ENCODE measurements around the gene PRDM2.

The PRDM2 gene

DNA sequence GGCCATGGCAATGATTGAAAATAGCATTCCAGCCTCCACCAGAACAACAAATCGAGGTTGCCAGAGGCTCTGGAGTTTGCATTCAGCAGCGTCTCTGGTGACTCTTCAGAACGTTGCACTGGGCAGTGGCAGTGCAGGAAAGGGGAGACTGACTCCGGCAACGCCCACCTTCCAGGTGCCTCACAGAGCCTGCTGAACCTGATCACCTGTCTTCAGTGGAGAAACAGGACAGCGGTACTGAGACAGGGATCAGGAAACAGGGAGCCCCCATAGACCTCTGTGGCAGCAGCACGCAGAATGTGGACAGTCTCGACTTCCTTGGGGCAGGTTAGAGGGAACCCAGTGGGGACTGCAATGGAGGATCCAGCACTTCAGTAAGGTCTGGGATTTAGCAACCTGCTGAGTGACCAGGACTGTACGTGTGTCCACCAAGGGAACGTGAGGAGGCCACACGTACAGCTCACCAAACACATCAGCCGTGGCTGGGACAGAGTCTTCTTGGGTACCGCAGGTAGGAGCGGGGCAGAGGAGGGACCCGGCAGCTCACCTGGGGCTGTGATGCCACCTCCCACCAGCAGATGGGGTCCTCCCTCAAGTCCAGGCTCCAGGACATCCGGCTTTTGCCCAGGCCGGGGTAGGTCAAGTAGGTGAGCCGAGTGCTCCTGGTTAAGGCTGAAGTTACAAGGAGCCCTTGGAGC is 128.6 kb downstream of the PRDM2 start:
- peaks cover 0 to under 1% of the 10 kb centered on the region in 2 experiments; a peak in 1 of 3 replicates for H3K36me3 ChIP-seq (ENCODE audit: control insufficient read depth in 2 of 2, insufficient read depth in 1 of 2, low read length in 2 of 2)
- H3K4me1 ChIP-seq (ENCODE audit: control insufficient read depth, insufficient read depth, low read length): no peaks in the 10 kb centered on the region
- POLR2A ChIA-PET: no interaction called here
- peak overlapping the region; percentile 4; the same call in 1 of the 2 replicates for H3K4me3 ChIP-seq (ENCODE audit: low read depth, low read length)
- CTCF ChIA-PET: interaction anchor here (0.6 to 2.5 kb wide), 12 partner anchors 14 to 1571 kb away, joined by 3 to 14 read pairs (median 4); no protein-coding TSS in a partner anchor
- no peaks in the 10 kb centered on the region for H3K9me3 ChIP-seq (ENCODE audit: control insufficient read depth, insufficient read depth, low read depth, low read length)
- no peak overlapping the region for H3K27ac ChIP-seq (ENCODE audit: extremely low read depth, low read depth, low read length)
- TF ChIP-seq, protein P1, sequence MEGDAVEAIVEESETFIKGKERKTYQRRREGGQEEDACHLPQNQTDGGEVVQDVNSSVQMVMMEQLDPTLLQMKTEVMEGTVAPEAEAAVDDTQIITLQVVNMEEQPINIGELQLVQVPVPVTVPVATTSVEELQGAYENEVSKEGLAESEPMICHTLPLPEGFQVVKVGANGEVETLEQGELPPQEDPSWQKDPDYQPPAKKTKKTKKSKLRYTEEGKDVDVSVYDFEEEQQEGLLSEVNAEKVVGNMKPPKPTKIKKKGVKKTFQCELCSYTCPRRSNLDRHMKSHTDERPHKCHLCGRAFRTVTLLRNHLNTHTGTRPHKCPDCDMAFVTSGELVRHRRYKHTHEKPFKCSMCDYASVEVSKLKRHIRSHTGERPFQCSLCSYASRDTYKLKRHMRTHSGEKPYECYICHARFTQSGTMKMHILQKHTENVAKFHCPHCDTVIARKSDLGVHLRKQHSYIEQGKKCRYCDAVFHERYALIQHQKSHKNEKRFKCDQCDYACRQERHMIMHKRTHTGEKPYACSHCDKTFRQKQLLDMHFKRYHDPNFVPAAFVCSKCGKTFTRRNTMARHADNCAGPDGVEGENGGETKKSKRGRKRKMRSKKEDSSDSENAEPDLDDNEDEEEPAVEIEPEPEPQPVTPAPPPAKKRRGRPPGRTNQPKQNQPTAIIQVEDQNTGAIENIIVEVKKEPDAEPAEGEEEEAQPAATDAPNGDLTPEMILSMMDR (tag by site-specific recombination; IDR thresholded peaks at IDR 0.05): peak; percentile 52; the same call in 1 of the 2 replicates
- no peak for TF ChIP-seq SCRT1 (tag by site-specific recombination; IDR thresholded peaks at IDR 0.05; ENCODE audit: borderline replicate concordance)

DNA sequence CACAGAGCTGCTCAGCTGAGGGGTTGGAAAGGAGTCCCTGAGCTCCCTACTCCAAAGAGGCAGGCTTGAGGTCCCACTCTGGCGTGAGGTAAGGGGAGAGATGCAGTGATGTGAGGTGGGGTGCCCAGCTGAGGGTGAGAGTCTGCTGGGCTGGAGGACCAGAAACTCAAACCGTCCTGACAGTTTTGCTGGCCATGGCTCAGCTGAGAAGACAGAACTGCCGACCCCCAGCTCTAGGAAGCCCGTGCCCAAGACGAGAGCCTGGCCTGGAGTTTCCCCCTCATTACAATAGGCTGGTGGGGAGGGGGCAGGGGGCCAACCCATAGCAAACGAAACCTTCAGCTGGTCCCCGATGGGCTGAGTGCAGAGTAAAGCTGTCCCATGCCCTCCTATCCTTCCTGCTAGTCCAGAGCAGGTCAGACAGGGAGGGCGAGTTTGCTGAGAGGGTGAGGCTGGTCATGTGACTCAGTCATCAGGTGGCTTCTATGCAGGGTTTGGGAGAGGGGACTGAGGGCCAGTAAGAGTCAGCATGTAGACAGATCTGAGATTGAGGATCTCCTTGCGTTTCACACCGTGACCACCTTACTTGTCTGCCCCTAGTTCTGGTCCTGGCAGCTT is 129.3 kb downstream of the PRDM2 start:
- no peaks in the 10 kb centered on the region for H3K36me3 ChIP-seq (ENCODE audit: control insufficient read depth in 2 of 2, insufficient read depth in 1 of 2, low read length in 2 of 2)
- H3K4me1 ChIP-seq (ENCODE audit: control insufficient read depth, insufficient read depth, low read length): no peaks in the 10 kb centered on the region
- no peak overlapping the region for H3K27ac ChIP-seq (ENCODE audit: extremely low read depth, low read depth, low read length)
- no peaks in the 10 kb centered on the region for H3K9me3 ChIP-seq (ENCODE audit: control insufficient read depth, insufficient read depth, low read depth, low read length)
- POLR2A ChIA-PET: no interaction called here
- peak overlapping the region; percentile 4; the same call in 1 of the 2 replicates for H3K4me3 ChIP-seq (ENCODE audit: low read depth, low read length)
- TF ChIP-seq YY2 (tag by site-specific recombination; IDR thresholded peaks at IDR 0.05) (no peak), ZNF549 (tag by site-specific recombination; IDR thresholded peaks at IDR 0.05) (no peak), SCRT2 (tag by site-specific recombination; IDR thresholded peaks at IDR 0.05) (no peak)
- TF ChIP-seq, protein P2, sequence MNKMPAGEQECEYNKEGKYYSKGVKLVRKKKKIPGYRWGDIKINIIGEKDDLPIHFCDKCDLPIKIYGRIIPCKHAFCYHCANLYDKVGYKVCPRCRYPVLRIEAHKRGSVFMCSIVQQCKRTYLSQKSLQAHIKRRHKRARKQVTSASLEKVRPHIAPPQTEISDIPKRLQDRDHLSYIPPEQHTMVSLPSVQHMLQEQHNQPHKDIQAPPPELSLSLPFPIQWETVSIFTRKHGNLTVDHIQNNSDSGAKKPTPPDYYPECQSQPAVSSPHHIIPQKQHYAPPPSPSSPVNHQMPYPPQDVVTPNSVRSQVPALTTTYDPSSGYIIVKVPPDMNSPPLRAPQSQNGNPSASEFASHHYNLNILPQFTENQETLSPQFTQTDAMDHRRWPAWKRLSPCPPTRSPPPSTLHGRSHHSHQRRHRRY (tag by site-specific recombination; IDR thresholded peaks at IDR 0.05): no peak
- CTCF ChIA-PET: interaction anchor here (0.6 to 2.5 kb wide), 14 partner anchors 13 to 1570 kb away, joined by 3 to 14 read pairs (median 3); no protein-coding TSS in a partner anchor

DNA sequence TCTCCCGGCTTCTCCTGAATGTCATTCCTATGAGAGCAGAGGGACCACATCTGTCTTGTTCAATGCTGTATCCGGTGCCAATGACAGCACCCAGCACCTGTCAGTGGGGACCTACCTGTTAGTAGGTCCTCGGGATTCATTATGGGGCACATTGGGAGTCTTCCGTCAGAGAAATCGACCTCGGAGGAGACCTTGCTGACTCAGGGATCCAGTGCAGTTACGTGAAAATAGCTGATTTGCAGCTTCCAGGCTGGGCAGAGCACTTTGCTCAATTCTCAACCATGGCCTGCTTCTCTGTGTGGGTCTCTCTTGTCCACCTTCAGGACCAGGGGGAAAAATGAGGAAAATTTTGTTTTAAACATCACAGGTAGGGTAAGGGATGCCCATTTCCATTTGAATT is 130.2 kb downstream of the PRDM2 start:
- CTCF ChIA-PET: interaction anchor here (0.6 to 2.5 kb wide), 3 partner anchors 130 to 1470 kb away, joined by 3 to 14 read pairs (median 3); no protein-coding TSS in a partner anchor
- H3K27ac ChIP-seq (ENCODE audit: extremely low read depth, low read depth, low read length): no peak overlapping the region
- no peaks in the 10 kb centered on the region for H3K36me3 ChIP-seq (ENCODE audit: control insufficient read depth in 2 of 2, insufficient read depth in 1 of 2, low read length in 2 of 2)
- POLR2A ChIA-PET: no interaction called here
- TF ChIP-seq PRDM1 (tag by site-specific recombination; IDR thresholded peaks at IDR 0.05) (no peak), ZNF274 (IDR thresholded peaks at IDR 0.05; ENCODE audit: low read length) (no peak), ZNF274 (tag by site-specific recombination; IDR thresholded peaks at IDR 0.05; ENCODE audit: borderline replicate concordance) (no peak), ZBTB21 (tag by site-specific recombination; IDR thresholded peaks at IDR 0.05) (no peak), SCRT2 (tag by site-specific recombination; IDR thresholded peaks at IDR 0.05) (no peak), ZNF211 (tag by site-specific recombination; IDR thresholded peaks at IDR 0.05; ENCODE audit: low read depth) (no peak), ZNF132 (tag by site-specific recombination; IDR thresholded peaks at IDR 0.05; ENCODE audit: borderline replicate concordance) (no peak), ZNF658 (tag by site-specific recombination; IDR thresholded peaks at IDR 0.05) (no peak), KLF1 (tag by site-specific recombination; IDR thresholded peaks at IDR 0.05) (no peak), ZNF324 (tag by site-specific recombination; IDR thresholded peaks at IDR 0.05) (no peak), ZEB2 (tag by site-specific recombination; IDR thresholded peaks at IDR 0.05) (no peak)
- TF ChIP-seq, protein P3, sequence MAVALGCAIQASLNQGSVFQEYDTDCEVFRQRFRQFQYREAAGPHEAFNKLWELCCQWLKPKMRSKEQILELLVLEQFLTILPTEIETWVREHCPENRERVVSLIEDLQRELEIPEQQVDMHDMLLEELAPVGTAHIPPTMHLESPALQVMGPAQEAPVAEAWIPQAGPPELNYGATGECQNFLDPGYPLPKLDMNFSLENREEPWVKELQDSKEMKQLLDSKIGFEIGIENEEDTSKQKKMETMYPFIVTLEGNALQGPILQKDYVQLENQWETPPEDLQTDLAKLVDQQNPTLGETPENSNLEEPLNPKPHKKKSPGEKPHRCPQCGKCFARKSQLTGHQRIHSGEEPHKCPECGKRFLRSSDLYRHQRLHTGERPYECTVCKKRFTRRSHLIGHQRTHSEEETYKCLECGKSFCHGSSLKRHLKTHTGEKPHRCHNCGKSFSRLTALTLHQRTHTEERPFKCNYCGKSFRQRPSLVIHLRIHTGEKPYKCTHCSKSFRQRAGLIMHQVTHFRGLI (tag by site-specific recombination; IDR thresholded peaks at IDR 0.05): no peak
- no peak overlapping the region for H3K4me3 ChIP-seq (ENCODE audit: low read depth, low read length)
- no peaks in the 10 kb centered on the region for H3K4me1 ChIP-seq (ENCODE audit: control insufficient read depth, insufficient read depth, low read length)
- H3K9me3 ChIP-seq (ENCODE audit: control insufficient read depth, insufficient read depth, low read depth, low read length): no peaks in the 10 kb centered on the region

All from HEK293 (cell line).